OCI-LY7 (cell line): ENCODE measurements around the gene ST14. TPM values are rescaled to one million over a fixed set of nuclear protein-coding genes. Genes with fewer than 3 reads are reported as not detected.
"Not testable (repeated sequence)": the region's sequence is repeated elsewhere in the genome, so short reads cannot be mapped to it uniquely, and the experiment has no call there.

Experiments used
- BruUV-seq: library from RNA; stranded (reverse); fragments of 400-500 nt; replicated peaks from 2 replicates; lab custom pipeline; 2021; lab: Mats Ljungman, UMichigan
- CTCF ChIA-PET: fragments of 300-600 bp; sonication (Branson Sonifier 250); formaldehyde crosslinking; loops from one replicate; lab custom pipeline; 2022; ENCODE audit warnings: antibody characterized with exemption; ENCODE audit not compliant: unreplicated experiment; lab: Charles Lee
- POLR2A ChIA-PET: fragments of 300-600 bp; sonication (Branson Sonifier 250); formaldehyde crosslinking; loops from one replicate; lab custom pipeline; 2022; ENCODE audit warnings: antibody characterized with exemption; lab: Charles Lee
- DNase-seq: peaks from one replicate; pipeline ENCODE4 v3.0.0-alpha.2; 2015; ENCODE audit warnings: low spot score
- H2AFZ ChIP-seq: fragments of 200-600 bp; sonication (generic), shearing (Covaris generic); 2 replicates; pipeline ENCODE4 v1.6.1; 2014; ENCODE audit warnings: mild to moderate bottlenecking, antibody characterized with exemption, low read length, moderate library complexity
- H3K27ac ChIP-seq: fragments of 200-600 bp; sonication (generic); 2 replicates; pipeline ENCODE4 v1.5.1; 2014; ENCODE audit warnings: mixed run types, low read depth, mild to moderate bottlenecking, moderate library complexity, low read length, inconsistent platforms; ENCODE audit not compliant: poor library complexity, severe bottlenecking
- H3K36me3 ChIP-seq: fragments of 200-600 bp; sonication (generic); 2 replicates; pipeline ENCODE4 v1.6.1; 2014; ENCODE audit warnings: mild to moderate bottlenecking, antibody characterized with exemption, low read length, moderate library complexity, mixed read lengths; ENCODE audit not compliant: insufficient read depth
- H3K4me1 ChIP-seq: fragments of 200-600 bp; sonication (generic); 2 replicates; pipeline ENCODE4 v1.5.1; 2014; ENCODE audit warnings: mild to moderate bottlenecking, low read length; ENCODE audit not compliant: insufficient read depth, poor library complexity, severe bottlenecking
- H3K4me2 ChIP-seq: fragments of 200-600 bp; sonication (generic); 2 replicates; pipeline ENCODE4 v1.6.1; 2014; ENCODE audit warnings: mild to moderate bottlenecking, low read length
- H3K4me3 ChIP-seq: fragments of 200-600 bp; sonication (generic); 2 replicates; pipeline ENCODE4 v1.5.1; 2014; ENCODE audit warnings: mild to moderate bottlenecking, low read depth, low read length; ENCODE audit not compliant: poor library complexity, severe bottlenecking
- H3K79me2 ChIP-seq: fragments of 200-600 bp; sonication (generic); 2 replicates; pipeline ENCODE4 v1.6.1; 2016; ENCODE audit warnings: low read depth, mild to moderate bottlenecking, low read length, moderate library complexity, mixed read lengths; ENCODE audit not compliant: insufficient read depth
- H3K9me2 ChIP-seq: fragments of 200-600 bp; sonication (generic); 2 replicates; pipeline ENCODE4 v1.6.1; 2016; ENCODE audit warnings: mild to moderate bottlenecking, low read length, mixed read lengths; ENCODE audit not compliant: insufficient read depth
- H3K9me3 ChIP-seq: fragments of 200-600 bp; sonication (generic); 2 replicates; pipeline ENCODE4 v1.6.1; 2014; ENCODE audit warnings: mild to moderate bottlenecking, mixed run types, low read length, mixed read lengths
- H4K20me1 ChIP-seq: fragments of 200-600 bp; sonication (generic); 2 replicates; pipeline ENCODE4 v1.6.1; 2014; ENCODE audit warnings: mild to moderate bottlenecking, antibody characterized with exemption, low read length, moderate library complexity, mixed read lengths; ENCODE audit not compliant: insufficient read depth
- EZH2phosphoT487 ChIP-seq: fragments of 200-600 bp; sonication (generic); IDR thresholded peaks from 2 replicates; pipeline ENCODE4 v1.6.1; 2018; ENCODE audit warnings: low read depth, borderline replicate concordance, mild to moderate bottlenecking, mixed run types, antibody characterized with exemption, low read length, moderate library complexity, mixed read lengths
- intact Hi-C: fragments of 100-400 bp; cut with micrococcal nuclease; formaldehyde crosslinking; loops from one replicate; pipeline ENCODE4 v1.10.0; 2022; ENCODE audit not compliant: unreplicated experiment
- total RNA-seq, 2 experiments: library from RNA; depleted of rRNA in 1 of 2; stranded (reverse); fragments of >200 nt in 1 of 2; shearing (Covaris generic) in 1 of 2; gene quantifications; 2 replicates each; pipeline ENCODE4 v1.2.3, GENCODE V29; 2014 to 2022
- TF ChIP-seq, protein P1 (sequence below): fragments of 200-600 bp; sonication (generic); conservative IDR thresholded peaks from 2 replicates; pipeline ENCODE4 v1.5.1; 2014; ENCODE audit warnings: mild to moderate bottlenecking, antibody characterized with exemption, low read length, moderate library complexity, mixed read lengths

The ST14 gene
- total RNA-seq, 2 experiments from 2014 or later: 98.0 to 135 TPM

DNA sequence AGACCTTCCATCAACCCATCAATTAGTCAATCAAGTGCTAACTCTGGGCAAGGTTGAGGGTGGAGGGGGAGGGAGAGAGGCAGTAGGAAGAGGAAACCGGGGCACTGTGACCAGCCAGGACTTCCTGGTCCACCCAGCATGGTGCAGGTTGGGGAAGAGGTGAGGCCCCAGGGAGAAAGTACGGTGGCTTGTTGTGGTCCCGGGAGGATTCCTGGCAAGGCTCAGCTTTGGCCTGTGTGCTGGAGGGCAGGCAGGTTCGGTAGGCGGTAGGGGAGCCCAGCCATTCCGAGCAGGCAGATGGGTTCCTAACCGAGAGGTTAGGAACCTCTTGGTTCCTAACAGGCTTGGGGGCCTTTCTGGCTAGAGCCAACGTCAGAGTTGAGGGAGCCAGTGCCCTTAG is 10.8 kb downstream of the ST14 start:
- ChIA-PET CTCF (no interaction called here), POLR2A (interaction anchor here (0.6 to 3.2 kb wide), 4 partner anchors 9 to 52 kb away, joined by 3 to 17 read pairs (median 4); partner anchors contain the start of gene ST14)
- TF ChIP-seq, protein P1, sequence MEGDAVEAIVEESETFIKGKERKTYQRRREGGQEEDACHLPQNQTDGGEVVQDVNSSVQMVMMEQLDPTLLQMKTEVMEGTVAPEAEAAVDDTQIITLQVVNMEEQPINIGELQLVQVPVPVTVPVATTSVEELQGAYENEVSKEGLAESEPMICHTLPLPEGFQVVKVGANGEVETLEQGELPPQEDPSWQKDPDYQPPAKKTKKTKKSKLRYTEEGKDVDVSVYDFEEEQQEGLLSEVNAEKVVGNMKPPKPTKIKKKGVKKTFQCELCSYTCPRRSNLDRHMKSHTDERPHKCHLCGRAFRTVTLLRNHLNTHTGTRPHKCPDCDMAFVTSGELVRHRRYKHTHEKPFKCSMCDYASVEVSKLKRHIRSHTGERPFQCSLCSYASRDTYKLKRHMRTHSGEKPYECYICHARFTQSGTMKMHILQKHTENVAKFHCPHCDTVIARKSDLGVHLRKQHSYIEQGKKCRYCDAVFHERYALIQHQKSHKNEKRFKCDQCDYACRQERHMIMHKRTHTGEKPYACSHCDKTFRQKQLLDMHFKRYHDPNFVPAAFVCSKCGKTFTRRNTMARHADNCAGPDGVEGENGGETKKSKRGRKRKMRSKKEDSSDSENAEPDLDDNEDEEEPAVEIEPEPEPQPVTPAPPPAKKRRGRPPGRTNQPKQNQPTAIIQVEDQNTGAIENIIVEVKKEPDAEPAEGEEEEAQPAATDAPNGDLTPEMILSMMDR: no peak
- TF ChIP-seq EZH2phosphoT487: no peak
- peak overlapping the region; percentile 34 for H3K4me3 ChIP-seq
- H3K9me3 ChIP-seq: peaks cover 16% of the 10 kb centered on the region; the same call in 1 of the 2 replicates
- intact Hi-C loops: no loop called here
- no peaks in the 10 kb centered on the region for H3K9me2 ChIP-seq
- no peak overlapping the region for H2AFZ ChIP-seq
- peaks cover 92% of the 10 kb centered on the region for H3K4me1 ChIP-seq
- H4K20me1 ChIP-seq: no peaks in the 10 kb centered on the region
- peaks cover 45% of the 10 kb centered on the region for H3K36me3 ChIP-seq
- peak overlapping the region; percentile 71 for H3K27ac ChIP-seq
- DNase-seq: no peak
- BruUV-seq: no TSS peak
- H3K4me2 ChIP-seq: peak overlapping the region; percentile 73
- H3K79me2 ChIP-seq: peaks cover 100% of the 10 kb centered on the region

DNA sequence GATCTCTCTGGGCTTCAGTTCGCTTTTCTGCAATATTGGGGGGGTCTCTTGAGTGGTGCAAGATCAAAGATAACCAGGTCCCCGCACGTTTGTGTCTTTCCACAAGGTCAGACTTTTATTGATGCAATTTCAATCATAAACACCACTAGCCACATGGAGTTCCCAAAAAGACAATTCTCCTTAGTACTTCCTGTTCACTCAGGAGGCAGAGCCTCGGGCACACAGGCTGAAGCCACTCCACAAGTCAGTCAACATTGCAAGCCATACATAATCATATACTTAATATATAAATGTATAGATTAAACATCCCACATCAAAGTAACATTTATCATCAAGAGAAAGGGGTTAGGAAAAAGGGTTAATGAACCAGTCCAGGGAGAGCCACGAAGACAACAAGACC is 12.0 kb downstream of the ST14 start:
- no peak overlapping the region for H2AFZ ChIP-seq
- H3K9me2 ChIP-seq: no peaks in the 10 kb centered on the region
- no peak for TF ChIP-seq EZH2phosphoT487
- TF ChIP-seq, protein P1: no peak
- peaks cover 90% of the 10 kb centered on the region for H3K4me1 ChIP-seq
- no peaks in the 10 kb centered on the region for H4K20me1 ChIP-seq
- H3K9me3 ChIP-seq: peaks cover 16% of the 10 kb centered on the region; the same call in 1 of the 2 replicates
- CTCF ChIA-PET: no interaction called here
- H3K79me2 ChIP-seq: peaks cover 100% of the 10 kb centered on the region
- intact Hi-C loops: no loop called here
- POLR2A ChIA-PET: interaction anchor here (0.8 to 3.2 kb wide), 5 partner anchors 8 to 199 kb away, joined by 3 to 17 read pairs (median 3); partner anchors contain the start of gene ST14
- no TSS peak for BruUV-seq
- peak overlapping the region; percentile 71 for H3K27ac ChIP-seq
- DNase-seq: no peak
- H3K36me3 ChIP-seq: peaks cover 49% of the 10 kb centered on the region
- H3K4me3 ChIP-seq: peak overlapping the region; percentile 48
- peak overlapping the region; percentile 73 for H3K4me2 ChIP-seq

DNA sequence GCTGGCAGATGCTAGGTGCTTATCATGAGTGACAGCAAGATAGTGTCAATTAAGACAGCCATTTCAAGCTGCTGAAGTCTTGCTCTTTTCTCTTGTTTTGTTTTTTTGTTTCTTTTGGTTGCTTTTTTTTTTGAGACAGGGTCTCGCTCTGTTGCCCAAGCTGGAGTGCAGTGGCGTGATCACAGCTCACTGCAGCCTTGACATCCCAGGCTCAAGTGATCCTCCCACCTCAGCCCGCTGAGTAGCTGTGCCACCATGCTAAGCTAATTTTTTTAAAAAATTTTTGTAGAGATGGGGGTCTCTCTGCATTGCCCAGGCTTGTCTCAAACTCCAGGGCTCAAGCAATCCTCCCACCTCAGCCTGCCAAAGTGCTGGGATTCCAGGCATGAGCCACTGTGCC is 12.4 kb downstream of the ST14 start:
- H2AFZ ChIP-seq, H4K20me1 ChIP-seq, BruUV-seq, H3K9me2 ChIP-seq, intact Hi-C loops, CTCF ChIA-PET: not testable (repeated sequence)
- POLR2A ChIA-PET: interaction anchor here (0.8 to 3.2 kb wide), 5 partner anchors 10 to 199 kb away, joined by 3 to 17 read pairs (median 5); partner anchors contain the start of gene ST14
- H3K4me3 ChIP-seq: peak overlapping the region; percentile 48
- peaks cover 90% of the 10 kb centered on the region for H3K4me1 ChIP-seq
- H3K4me2 ChIP-seq: peak overlapping the region; percentile 73
- H3K27ac ChIP-seq: peak overlapping the region; percentile 71
- peaks cover 16% of the 10 kb centered on the region; the same call in 1 of the 2 replicates for H3K9me3 ChIP-seq
- peak; percentile 40 for DNase-seq
- H3K79me2 ChIP-seq: peaks cover 100% of the 10 kb centered on the region
- H3K36me3 ChIP-seq: peaks cover 52% of the 10 kb centered on the region
